ENCODE data around the gene OLIG3. TPM values are rescaled to one million over a fixed set of nuclear protein-coding genes. Genes with fewer than 3 reads are reported as not detected.

OLIG3 gene
- not detected for total RNA-seq

DNA sequence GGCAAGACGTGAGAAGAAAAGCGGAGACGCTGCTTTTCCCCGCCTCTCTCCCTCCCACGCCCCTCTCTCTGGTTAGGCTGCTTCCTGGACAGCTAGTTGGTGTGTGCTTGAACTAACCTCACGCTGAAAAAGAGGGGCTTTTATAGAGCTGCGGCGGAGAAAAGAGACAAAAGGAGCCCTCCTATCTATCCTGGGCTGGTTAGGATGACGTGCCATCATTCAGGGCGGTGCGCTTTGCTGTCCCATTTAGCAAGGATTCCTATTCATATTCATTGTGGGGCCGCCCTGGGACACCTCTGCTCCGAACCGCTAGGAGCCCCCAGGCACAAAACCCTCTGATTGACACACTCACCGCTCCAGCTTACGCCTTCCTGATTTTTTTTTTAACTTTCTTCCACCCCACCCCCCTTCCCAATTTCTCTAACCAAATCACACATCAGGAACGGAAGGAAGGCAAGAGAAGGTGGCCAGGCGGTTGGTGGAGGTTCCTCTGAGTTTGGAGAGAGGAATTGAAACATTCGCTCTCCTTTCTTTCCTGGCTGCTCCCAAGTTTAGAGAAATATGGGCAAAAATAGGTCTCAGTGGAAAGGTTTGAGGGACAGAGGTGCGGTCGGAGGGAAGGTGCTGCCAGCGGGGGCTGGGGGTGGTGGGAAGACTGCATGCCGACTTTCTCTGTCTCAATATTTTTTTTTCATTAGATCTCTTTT is at the start of gene OLIG3:
OLIG3 (minus strand) TSS at position 114 of the 707 bp plus-strand sequence. CDS start 224 bp downstream, outside the sequence.
- no peak within 1 kb of the TSS for H3K4me3 ChIP-seq
- H3K4me1 ChIP-seq, result no peaks in the 10 kb centered on the region
- H3K36me3 ChIP-seq, result no peaks in the 10 kb centered on the region
- H3K27ac ChIP-seq, result no peak within 1 kb of the TSS
- intact Hi-C loops (cut with DNase I; ENCODE audit: low total_unique reads), result no loop called here
- no peaks in the 10 kb centered on the region for H3K9me3 ChIP-seq
- TF ChIP-seq, protein P1, sequence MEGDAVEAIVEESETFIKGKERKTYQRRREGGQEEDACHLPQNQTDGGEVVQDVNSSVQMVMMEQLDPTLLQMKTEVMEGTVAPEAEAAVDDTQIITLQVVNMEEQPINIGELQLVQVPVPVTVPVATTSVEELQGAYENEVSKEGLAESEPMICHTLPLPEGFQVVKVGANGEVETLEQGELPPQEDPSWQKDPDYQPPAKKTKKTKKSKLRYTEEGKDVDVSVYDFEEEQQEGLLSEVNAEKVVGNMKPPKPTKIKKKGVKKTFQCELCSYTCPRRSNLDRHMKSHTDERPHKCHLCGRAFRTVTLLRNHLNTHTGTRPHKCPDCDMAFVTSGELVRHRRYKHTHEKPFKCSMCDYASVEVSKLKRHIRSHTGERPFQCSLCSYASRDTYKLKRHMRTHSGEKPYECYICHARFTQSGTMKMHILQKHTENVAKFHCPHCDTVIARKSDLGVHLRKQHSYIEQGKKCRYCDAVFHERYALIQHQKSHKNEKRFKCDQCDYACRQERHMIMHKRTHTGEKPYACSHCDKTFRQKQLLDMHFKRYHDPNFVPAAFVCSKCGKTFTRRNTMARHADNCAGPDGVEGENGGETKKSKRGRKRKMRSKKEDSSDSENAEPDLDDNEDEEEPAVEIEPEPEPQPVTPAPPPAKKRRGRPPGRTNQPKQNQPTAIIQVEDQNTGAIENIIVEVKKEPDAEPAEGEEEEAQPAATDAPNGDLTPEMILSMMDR (IDR thresholded peaks at IDR 0.05), result no peak
- TF ChIP-seq POLR2A (IDR thresholded peaks at IDR 0.05), result no peak
- H3K27me3 ChIP-seq, result peaks cover 5 to 83% of the 10 kb centered on the region in 2 donors
- no peak for DNase-seq

DNA sequence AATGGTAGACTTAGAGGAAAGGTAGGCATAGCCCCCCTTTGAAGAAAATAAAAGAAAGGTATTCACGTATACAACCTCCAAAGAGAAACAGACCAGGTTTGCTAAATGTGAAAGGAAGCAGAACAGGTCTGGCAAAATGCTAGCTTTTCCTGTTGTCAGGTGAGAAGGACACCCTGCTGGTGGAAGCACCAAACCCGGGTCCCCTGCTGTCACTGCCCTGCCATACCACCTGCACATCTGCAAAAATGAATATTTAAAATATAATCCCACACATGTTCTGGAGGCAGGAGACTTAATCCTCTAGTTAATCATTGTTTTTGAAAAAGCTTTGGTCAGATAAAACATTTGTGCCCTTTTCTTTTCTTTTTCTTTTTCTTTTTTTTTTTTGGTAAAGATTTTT is 48.9 kb upstream of the OLIG3 start:
- no peak for TF ChIP-seq POLR2A (IDR thresholded peaks at IDR 0.05)
- TF ChIP-seq, protein P1 (IDR thresholded peaks at IDR 0.05), result no peak
- no peaks in the 10 kb centered on the region for H3K4me1 ChIP-seq
- no peak overlapping the region for H3K4me3 ChIP-seq
- no peaks in the 10 kb centered on the region for H3K9me3 ChIP-seq
- no peaks in the 10 kb centered on the region for H3K36me3 ChIP-seq
- no peak for DNase-seq
- H3K27me3 ChIP-seq, result no peaks in the 10 kb centered on the region
- no peak overlapping the region for H3K27ac ChIP-seq
- intact Hi-C loops (cut with DNase I; ENCODE audit: low total_unique reads), result no loop called here

- H3K36me3 ChIP-seq, result no peaks in the 10 kb centered on the region
- intact Hi-C loops (cut with DNase I; ENCODE audit: low total_unique reads), result no loop called here
- TF ChIP-seq, protein P1 (IDR thresholded peaks at IDR 0.05), result no peak
- no peak for TF ChIP-seq POLR2A (IDR thresholded peaks at IDR 0.05)
Observed at GRCh38 chr6:137542713-137543112, 48.5 kb upstream of the OLIG3 start.

GRCh38 chr6:137541534-137542063 is 47.4 kb upstream of the OLIG3 start:
- Histone ChIP-seq H3K4me1 (no peaks in the 10 kb centered on the region), H3K27ac (no peak overlapping the region), H3K4me3 (no peak overlapping the region), H3K36me3 (no peaks in the 10 kb centered on the region), H3K9me3 (no peaks in the 10 kb centered on the region), H3K27me3 (no peaks in the 10 kb centered on the region)
- TF ChIP-seq, protein P1 (IDR thresholded peaks at IDR 0.05), result no peak
- no peak for TF ChIP-seq POLR2A (IDR thresholded peaks at IDR 0.05)
- intact Hi-C loops (cut with DNase I; ENCODE audit: low total_unique reads), result no loop called here
- no peak for DNase-seq

More at GRCh38 chr6:137542713-137543112, 48.5 kb upstream of the OLIG3 start:
- Histone ChIP-seq H3K4me1 (no peaks in the 10 kb centered on the region), H3K4me3 (no peak overlapping the region), H3K9me3 (no peaks in the 10 kb centered on the region), H3K27me3 (no peaks in the 10 kb centered on the region), H3K27ac (no peak overlapping the region)
- DNase-seq, result no peak

GRCh38 chr6:137536104-137536773 is 42.0 kb upstream of the OLIG3 start:
- DNase-seq, result no peak
- intact Hi-C loops (cut with DNase I; ENCODE audit: low total_unique reads), result no loop called here
- TF ChIP-seq, protein P1 (IDR thresholded peaks at IDR 0.05), result no peak
- no peak for TF ChIP-seq POLR2A (IDR thresholded peaks at IDR 0.05)
- Histone ChIP-seq H3K4me3 (no peak overlapping the region), H3K36me3 (no peaks in the 10 kb centered on the region), H3K4me1 (no peaks in the 10 kb centered on the region), H3K27ac (no peak overlapping the region), H3K27me3 (no peaks in the 10 kb centered on the region), H3K9me3 (no peaks in the 10 kb centered on the region)

Measured in uterus (tissue), 4 donors.